ENCODE results near the gene GALNT14.

The GALNT14 gene

GRCh38 chr2:31081492-31081891, 56.7 kb downstream of the GALNT14 start:
- no peak for DNase-seq (ENCODE audit: low read depth)
- no peak for TF ChIP-seq CTCF (IDR thresholded peaks at IDR 0.05; ENCODE audit: insufficient read depth, low read depth, low read length, missing control alignments)
- H3K4me3 ChIP-seq (ENCODE audit: low read depth, low read length): no peak overlapping the region

- DNase-seq (ENCODE audit: low read depth): no peak
- no peak overlapping the region for H3K4me3 ChIP-seq (ENCODE audit: low read depth, low read length)
- TF ChIP-seq CTCF (IDR thresholded peaks at IDR 0.05; ENCODE audit: insufficient read depth, low read depth, low read length, missing control alignments): no peak
These were observed 57.9 kb downstream of the GALNT14 start for GRCh38 chr2:31080361-31080760.

DNA sequence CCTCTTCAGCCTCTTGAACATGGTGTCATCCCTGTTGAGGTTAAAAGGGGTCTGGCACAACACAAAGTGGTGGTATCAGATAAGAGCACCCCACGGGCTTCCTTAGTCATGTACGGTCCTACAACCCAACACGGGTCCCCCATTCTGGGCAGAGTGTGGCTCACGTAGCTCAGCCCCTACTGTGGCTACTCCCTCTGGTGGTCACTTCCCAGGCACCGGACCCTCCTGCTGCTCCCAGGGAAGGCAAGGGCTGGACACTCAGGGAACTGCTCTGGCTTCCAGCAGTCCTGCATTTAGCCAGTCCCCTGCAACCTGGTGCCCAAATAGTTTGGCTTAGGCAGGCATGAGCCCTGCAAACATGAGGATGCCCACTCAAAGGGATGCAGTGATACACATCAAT, 58.6 kb downstream of the GALNT14 start:
- TF ChIP-seq CTCF (IDR thresholded peaks at IDR 0.05; ENCODE audit: insufficient read depth, low read depth, low read length, missing control alignments): no peak
- no peak for DNase-seq (ENCODE audit: low read depth)
- H3K4me3 ChIP-seq (ENCODE audit: low read depth, low read length): no peak overlapping the region

- DNase-seq (ENCODE audit: low read depth): no peak
- H3K4me3 ChIP-seq (ENCODE audit: low read depth, low read length): no peak overlapping the region
- TF ChIP-seq CTCF (IDR thresholded peaks at IDR 0.05; ENCODE audit: insufficient read depth, low read depth, low read length, missing control alignments): no peak
These were observed 59.6 kb downstream of the GALNT14 start for GRCh38 chr2:31078579-31079105.

GRCh38 chr2:31078011-31078410, 60.2 kb downstream of the GALNT14 start:
- TF ChIP-seq CTCF (IDR thresholded peaks at IDR 0.05; ENCODE audit: insufficient read depth, low read depth, low read length, missing control alignments): no peak
- no peak for DNase-seq (ENCODE audit: low read depth)
- no peak overlapping the region for H3K4me3 ChIP-seq (ENCODE audit: low read depth, low read length)

DNA sequence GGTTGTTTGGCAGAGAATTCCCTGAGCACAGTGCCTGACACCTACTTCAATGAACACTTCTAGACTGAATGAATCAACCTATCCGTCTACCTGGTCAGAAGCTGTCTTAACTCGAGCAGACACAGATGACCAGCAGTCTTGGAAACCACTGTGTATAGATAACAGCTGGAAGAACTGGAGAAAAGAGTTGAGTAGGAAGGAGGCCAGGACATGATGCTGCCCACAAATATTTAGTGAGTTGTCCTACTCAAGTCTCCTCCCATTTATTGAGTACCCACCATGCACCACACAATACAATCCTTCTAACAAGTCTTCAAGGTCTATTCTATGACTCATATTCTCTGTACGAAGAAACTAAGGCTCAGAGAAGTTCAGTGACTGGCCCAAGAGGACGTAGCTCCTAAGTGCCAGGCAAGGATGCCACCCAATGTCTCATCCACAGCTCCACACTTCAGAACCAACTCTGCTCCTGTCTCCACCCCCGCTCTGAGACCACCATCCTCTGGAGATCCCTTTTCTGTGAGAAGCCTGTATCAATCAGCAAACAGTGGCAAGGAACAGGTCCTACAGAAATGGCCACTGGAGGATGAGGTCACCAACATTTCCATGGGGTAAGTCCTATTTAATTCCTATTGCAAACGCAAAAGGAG, 62.2 kb downstream of the GALNT14 start:
- no peak for DNase-seq (ENCODE audit: low read depth)
- TF ChIP-seq CTCF (IDR thresholded peaks at IDR 0.05; ENCODE audit: insufficient read depth, low read depth, low read length, missing control alignments): no peak
- no peak overlapping the region for H3K4me3 ChIP-seq (ENCODE audit: low read depth, low read length)

DNA sequence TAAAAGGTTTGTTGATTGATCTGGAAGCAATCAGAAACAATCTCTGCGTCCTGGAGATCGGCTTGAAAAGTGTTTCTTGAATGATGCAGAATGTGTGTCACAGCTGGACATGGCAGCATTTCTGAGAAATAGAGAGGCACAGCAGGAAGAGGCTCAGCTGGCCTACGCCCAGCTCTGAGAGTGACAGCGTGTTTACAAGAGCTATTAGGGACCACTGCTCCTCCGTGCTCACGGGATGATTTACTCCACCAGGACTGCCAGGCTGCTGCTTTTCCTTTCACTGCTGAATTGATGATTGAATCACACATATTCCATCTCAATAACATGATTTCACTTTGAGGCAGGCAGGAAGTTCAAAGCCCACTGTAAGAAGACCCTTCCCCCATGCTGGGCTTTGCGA, 62.8 kb downstream of the GALNT14 start:
- TF ChIP-seq CTCF (IDR thresholded peaks at IDR 0.05; ENCODE audit: insufficient read depth, low read depth, low read length, missing control alignments): no peak
- no peak for DNase-seq (ENCODE audit: low read depth)
- no peak overlapping the region for H3K4me3 ChIP-seq (ENCODE audit: low read depth, low read length)
